Astrocyte (in vitro differentiated cells and primary cell): ENCODE results near the gene PTPRK. TPM values are rescaled to one million over a fixed set of nuclear protein-coding genes. Genes with fewer than 3 reads are reported as not detected.

Experiments used
- DNase-seq: peaks from one replicate; pipeline ENCODE4 v3.0.0-alpha.2; 2010; ENCODE audit warnings: low read depth
- FAIRE-seq: peaks from 2 replicates; lab custom pipeline; 2011; peaks lifted over from hg19 to GRCh38; lab: Jason Lieb, UNC
- H2AFZ ChIP-seq: 2 replicates; pipeline ENCODE4 v1.6.0; 2012; ENCODE audit warnings: low read depth, low read length, inconsistent platforms
- H3K27ac ChIP-seq: 2 replicates; pipeline ENCODE4 v1.5.1; 2011; ENCODE audit warnings: low read depth, low read length, inconsistent platforms
- H3K27me3 ChIP-seq: 2 replicates; pipeline ENCODE4 v1.6.0; 2011; ENCODE audit warnings: low read length, inconsistent platforms; ENCODE audit not compliant: insufficient read depth
- H3K36me3 ChIP-seq: 2 replicates; pipeline ENCODE4 v1.5.1; 2011; ENCODE audit warnings: low read length, inconsistent platforms; ENCODE audit not compliant: insufficient read depth
- H3K4me1 ChIP-seq: 2 replicates; pipeline ENCODE4 v1.5.1; 2011; ENCODE audit warnings: low read length, inconsistent platforms; ENCODE audit not compliant: insufficient read depth
- H3K4me2 ChIP-seq: 2 replicates; pipeline ENCODE4 v1.6.0; 2012; ENCODE audit warnings: low read length, inconsistent platforms
- H3K4me3 ChIP-seq: 2 replicates; pipeline ENCODE4 v1.5.1; 2011; ENCODE audit warnings: low read depth, mild to moderate bottlenecking, low read length, inconsistent platforms; ENCODE audit not compliant: insufficient read depth
- H3K79me2 ChIP-seq: 2 replicates; pipeline ENCODE4 v1.6.0; 2012; ENCODE audit warnings: mild to moderate bottlenecking, low read length, inconsistent platforms; ENCODE audit not compliant: insufficient read depth
- H3K9ac ChIP-seq: 2 replicates; pipeline ENCODE4 v1.6.0; 2012; ENCODE audit warnings: mild to moderate bottlenecking, low read length, inconsistent platforms
- H3K9me3 ChIP-seq: 2 replicates; pipeline ENCODE4 v1.5.1; 2012; ENCODE audit warnings: low read depth, mild to moderate bottlenecking, low read length, inconsistent platforms; ENCODE audit not compliant: insufficient read depth
- H4K20me1 ChIP-seq: 2 replicates; pipeline ENCODE4 v1.6.0; 2012; ENCODE audit warnings: low read length, inconsistent platforms; ENCODE audit not compliant: insufficient read depth
- H3K27ac Mint-ChIP-seq: one replicate; pipeline ENCODE4 v1.8.0; 2021; ENCODE audit warnings: mild to moderate bottlenecking, mixed read lengths; ENCODE audit not compliant: unreplicated experiment
- H3K27me3 Mint-ChIP-seq: one replicate; pipeline ENCODE4 v1.8.0; 2021; ENCODE audit warnings: low read depth, mixed read lengths; ENCODE audit not compliant: unreplicated experiment
- H3K36me3 Mint-ChIP-seq: one replicate; pipeline ENCODE4 v1.8.0; 2021; ENCODE audit warnings: low read depth, mixed read lengths; ENCODE audit not compliant: unreplicated experiment
- H3K4me1 Mint-ChIP-seq: one replicate; pipeline ENCODE4 v1.8.0; 2021; ENCODE audit warnings: low read depth, mixed read lengths; ENCODE audit not compliant: unreplicated experiment
- H3K4me3 Mint-ChIP-seq: one replicate; pipeline ENCODE4 v1.8.0; 2021; ENCODE audit warnings: mild to moderate bottlenecking, moderate library complexity, mixed read lengths; ENCODE audit not compliant: unreplicated experiment
- H3K9me3 Mint-ChIP-seq: one replicate; pipeline ENCODE4 v1.8.0; 2021; ENCODE audit warnings: mild to moderate bottlenecking, mixed read lengths; ENCODE audit not compliant: unreplicated experiment
- CTCF ChIP-seq: IDR thresholded peaks from 2 replicates; pipeline ENCODE4 v1.5.1; 2011; ENCODE audit warnings: low read depth, mild to moderate bottlenecking, inconsistent platforms, low read length, moderate library complexity; ENCODE audit not compliant: insufficient read depth
- EZH2 ChIP-seq: IDR thresholded peaks from 2 replicates; pipeline ENCODE4 v1.6.1; 2012; ENCODE audit warnings: mild to moderate bottlenecking, low read length, inconsistent platforms; ENCODE audit not compliant: insufficient read depth
- total RNA-seq: library from RNA; stranded (reverse); gene quantifications from 2 replicates; pipeline ENCODE4 v1.2.1, GENCODE V29; 2021

Gene PTPRK
- total RNA-seq, 1 donor from 2014 or later: 159 TPM

- FAIRE-seq (no peak), DNase-seq (no peak)
- H3K79me2 ChIP-seq: no peaks in the 10 kb centered on the region
- H3K27me3 Mint-ChIP-seq: no peaks in the 10 kb centered on the region
- H3K9me3 Mint-ChIP-seq: no peaks in the 10 kb centered on the region
- no peaks in the 10 kb centered on the region for H3K4me1 ChIP-seq
- peaks cover 3% of the 10 kb centered on the region for H3K4me1 Mint-ChIP-seq
- H3K9me3 ChIP-seq: no peaks in the 10 kb centered on the region
- no peaks in the 10 kb centered on the region for H3K36me3 ChIP-seq
- no peak overlapping the region for H3K4me2 ChIP-seq
- H3K27ac Mint-ChIP-seq: no peak overlapping the region
- H3K4me3 Mint-ChIP-seq: no peak overlapping the region
- H2AFZ ChIP-seq: no peak overlapping the region
- H3K27ac ChIP-seq: no peak overlapping the region
- TF ChIP-seq CTCF: no peak
- TF ChIP-seq EZH2: no peak
- H3K27me3 ChIP-seq: no peaks in the 10 kb centered on the region
- H4K20me1 ChIP-seq: no peaks in the 10 kb centered on the region
- H3K4me3 ChIP-seq: no peak overlapping the region
- no peaks in the 10 kb centered on the region for H3K36me3 Mint-ChIP-seq
- no peak overlapping the region for H3K9ac ChIP-seq
Observed at GRCh38 chr6:128039543-128039942, 480.9 kb downstream of the PTPRK start.

- Mint-ChIP-seq H3K27ac (no peak overlapping the region), H3K27me3 (no peaks in the 10 kb centered on the region), H3K4me1 (peaks cover 6% of the 10 kb centered on the region), H3K36me3 (no peaks in the 10 kb centered on the region), H3K9me3 (no peaks in the 10 kb centered on the region), H3K4me3 (no peak overlapping the region)
- Histone ChIP-seq H3K79me2 (no peaks in the 10 kb centered on the region), H3K4me2 (no peak overlapping the region), H3K27ac (no peak overlapping the region), H3K36me3 (no peaks in the 10 kb centered on the region), H3K4me1 (no peaks in the 10 kb centered on the region), H3K9me3 (no peaks in the 10 kb centered on the region), H3K9ac (no peak overlapping the region), H3K27me3 (no peaks in the 10 kb centered on the region), H3K4me3 (no peak overlapping the region), H2AFZ (no peak overlapping the region), H4K20me1 (no peaks in the 10 kb centered on the region)
- DNase-seq: no peak
- no peak for FAIRE-seq
- TF ChIP-seq CTCF (no peak), EZH2 (no peak)
Observed at GRCh38 chr6:128036808-128037570, 483.4 kb downstream of the PTPRK start.

- Histone ChIP-seq H3K4me2 (no peak overlapping the region), H3K27ac (no peak overlapping the region), H4K20me1 (no peaks in the 10 kb centered on the region), H3K9me3 (no peaks in the 10 kb centered on the region), H3K36me3 (no peaks in the 10 kb centered on the region), H3K9ac (no peak overlapping the region), H3K4me1 (peaks cover 3% of the 10 kb centered on the region), H3K4me3 (no peak overlapping the region), H3K27me3 (no peaks in the 10 kb centered on the region), H2AFZ (no peak overlapping the region), H3K79me2 (no peaks in the 10 kb centered on the region)
- H3K27ac Mint-ChIP-seq: no peak overlapping the region
- TF ChIP-seq CTCF (no peak), EZH2 (no peak)
- no peaks in the 10 kb centered on the region for H3K36me3 Mint-ChIP-seq
- no peak for DNase-seq
- no peak overlapping the region for H3K4me3 Mint-ChIP-seq
- H3K4me1 Mint-ChIP-seq: peaks cover 20% of the 10 kb centered on the region
- no peaks in the 10 kb centered on the region for H3K9me3 Mint-ChIP-seq
- H3K27me3 Mint-ChIP-seq: no peaks in the 10 kb centered on the region
- no peak for FAIRE-seq
Observed at GRCh38 chr6:128033156-128033555, 487.2 kb downstream of the PTPRK start.
